ENCODE measurements around the gene EIF4ENIF1.

GRCh38 chr22:31465307-31465706 is 24.3 kb downstream of the EIF4ENIF1 start:
- TF ChIP-seq, protein P1, sequence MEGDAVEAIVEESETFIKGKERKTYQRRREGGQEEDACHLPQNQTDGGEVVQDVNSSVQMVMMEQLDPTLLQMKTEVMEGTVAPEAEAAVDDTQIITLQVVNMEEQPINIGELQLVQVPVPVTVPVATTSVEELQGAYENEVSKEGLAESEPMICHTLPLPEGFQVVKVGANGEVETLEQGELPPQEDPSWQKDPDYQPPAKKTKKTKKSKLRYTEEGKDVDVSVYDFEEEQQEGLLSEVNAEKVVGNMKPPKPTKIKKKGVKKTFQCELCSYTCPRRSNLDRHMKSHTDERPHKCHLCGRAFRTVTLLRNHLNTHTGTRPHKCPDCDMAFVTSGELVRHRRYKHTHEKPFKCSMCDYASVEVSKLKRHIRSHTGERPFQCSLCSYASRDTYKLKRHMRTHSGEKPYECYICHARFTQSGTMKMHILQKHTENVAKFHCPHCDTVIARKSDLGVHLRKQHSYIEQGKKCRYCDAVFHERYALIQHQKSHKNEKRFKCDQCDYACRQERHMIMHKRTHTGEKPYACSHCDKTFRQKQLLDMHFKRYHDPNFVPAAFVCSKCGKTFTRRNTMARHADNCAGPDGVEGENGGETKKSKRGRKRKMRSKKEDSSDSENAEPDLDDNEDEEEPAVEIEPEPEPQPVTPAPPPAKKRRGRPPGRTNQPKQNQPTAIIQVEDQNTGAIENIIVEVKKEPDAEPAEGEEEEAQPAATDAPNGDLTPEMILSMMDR (IDR thresholded peaks at IDR 0.05) = no peak
- no peak for TF ChIP-seq POLR2A (IDR thresholded peaks at IDR 0.05)
